22Rv1 (cell line): ENCODE data around the gene BBS12.

Source experiments
- H3K27ac ChIP-seq: fragments of 450-650 bp; 2 replicates; pipeline ENCODE4 v1.5.1; 2017
- CTCF ChIP-seq: fragments of 450-650 bp; IDR thresholded peaks from 2 replicates; pipeline ENCODE4 v1.5.1; 2017; ENCODE audit warnings: mild to moderate bottlenecking
- ZFX ChIP-seq: fragments of 450-650 bp; IDR thresholded peaks from 2 replicates; pipeline ENCODE4 v1.6.1; 2017; ENCODE audit warnings: antibody characterized with exemption, borderline replicate concordance

BBS12 gene

DNA sequence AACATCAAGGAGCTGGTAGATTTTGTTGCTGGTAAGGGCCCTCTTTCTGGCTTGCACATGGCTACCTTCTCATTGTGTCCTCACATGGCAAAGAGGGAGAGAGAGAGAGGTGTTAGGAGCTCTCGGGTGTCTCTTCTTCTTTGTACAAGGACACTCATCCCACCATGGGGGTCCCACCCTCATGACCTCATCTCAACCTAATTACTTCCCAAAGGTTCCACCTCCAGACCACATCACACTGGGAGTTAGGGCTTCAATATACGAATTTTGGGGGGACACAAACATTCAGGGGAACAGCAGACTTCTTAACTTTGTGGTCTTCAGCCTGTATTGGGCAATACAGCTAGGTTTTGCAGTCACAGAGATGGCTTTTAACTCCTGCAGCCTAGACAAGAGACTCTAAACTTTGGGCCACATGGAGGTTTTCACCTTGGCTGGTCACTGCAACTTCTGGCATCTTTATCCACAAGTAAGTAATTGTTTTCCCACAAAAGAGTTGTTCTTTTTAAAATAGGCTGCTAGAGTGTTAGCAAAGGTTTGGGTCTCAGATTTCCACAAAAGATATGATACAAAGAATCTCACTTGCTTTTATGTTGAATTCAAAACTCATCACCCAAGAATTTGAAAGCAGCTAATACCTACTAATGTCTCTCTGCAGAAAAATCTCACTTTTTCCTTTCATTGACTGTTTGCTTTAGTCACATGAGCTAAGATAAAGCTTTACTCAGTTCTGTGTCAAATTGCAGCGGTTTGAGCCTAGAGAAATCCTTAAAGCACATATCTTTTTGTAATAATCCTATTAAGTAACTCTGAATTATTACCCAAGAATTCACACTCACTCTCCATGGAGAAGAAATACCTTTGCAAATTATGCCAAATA, 39.6 kb upstream of the BBS12 start:
- TF ChIP-seq CTCF (no peak), ZFX (no peak)

GRCh38 chr4:122695226-122695625, 37.3 kb upstream of the BBS12 start:
- no peak overlapping the region for H3K27ac ChIP-seq
- TF ChIP-seq ZFX: no peak
- TF ChIP-seq CTCF: no peak

More for the DNA sequence above, 39.6 kb upstream of the BBS12 start:
- H3K27ac ChIP-seq: no peak overlapping the region

GRCh38 chr4:122700178-122700725, 32.3 kb upstream of the BBS12 start:
- H3K27ac ChIP-seq: peak overlapping the region; percentile 66
- no peak for TF ChIP-seq CTCF
- TF ChIP-seq ZFX: no peak

GRCh38 chr4:122701061-122701460, 31.4 kb upstream of the BBS12 start:
- peak overlapping the region; percentile 66 for H3K27ac ChIP-seq
- TF ChIP-seq CTCF (no peak), ZFX (no peak)

DNA sequence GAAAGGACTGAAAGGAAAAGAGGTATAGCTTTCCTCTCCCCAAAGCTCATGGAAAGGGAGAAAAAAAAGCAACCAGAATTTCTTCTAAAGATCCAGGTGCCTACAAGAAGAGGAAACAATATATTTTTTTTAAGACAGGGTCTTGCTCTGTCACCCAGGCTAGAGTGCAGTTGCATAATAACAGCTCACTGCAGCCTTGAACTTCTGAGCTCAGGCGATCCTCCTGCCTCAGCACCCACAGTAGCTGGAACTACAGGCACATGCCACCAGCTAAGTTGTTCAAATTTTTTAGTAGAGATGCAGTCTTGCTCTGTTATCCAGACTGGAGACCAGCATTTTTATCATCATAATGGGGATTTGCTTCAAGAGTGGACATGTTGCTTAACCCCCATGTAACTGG, 30.5 kb upstream of the BBS12 start:
- no peak for TF ChIP-seq CTCF
- TF ChIP-seq ZFX: no peak
- no peak overlapping the region for H3K27ac ChIP-seq

- TF ChIP-seq CTCF (no peak), ZFX (no peak)
- no peak overlapping the region for H3K27ac ChIP-seq
Measured at GRCh38 chr4:122702939-122703338, 29.6 kb upstream of the BBS12 start.

DNA sequence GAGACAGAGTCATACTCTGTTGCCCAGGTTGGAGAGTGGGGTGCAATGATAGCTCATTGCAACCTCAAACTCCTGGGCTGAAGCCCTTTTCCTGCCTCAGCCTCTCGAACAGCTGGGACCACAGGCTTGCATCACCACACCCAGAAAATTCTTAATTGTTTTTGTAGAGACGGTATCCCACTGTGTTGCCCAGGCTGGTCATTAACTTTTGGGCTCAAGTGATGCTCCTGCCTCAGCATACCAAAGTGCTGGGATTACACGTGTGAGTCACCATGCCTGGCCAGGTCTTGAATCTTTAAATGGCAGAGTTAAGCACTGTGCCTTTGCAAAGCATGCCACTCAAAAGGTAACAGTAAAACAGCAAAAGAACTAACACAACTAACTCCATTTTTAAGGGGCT, 28.6 kb upstream of the BBS12 start:
- TF ChIP-seq CTCF: no peak
- no peak for TF ChIP-seq ZFX
- H3K27ac ChIP-seq: no peak overlapping the region
